ENCODE measurements around the gene SATL1.
"Not testable (repeated sequence)": the region's sequence is repeated elsewhere in the genome, so short reads cannot be mapped to it uniquely, and the experiment has no call there.

DNA sequence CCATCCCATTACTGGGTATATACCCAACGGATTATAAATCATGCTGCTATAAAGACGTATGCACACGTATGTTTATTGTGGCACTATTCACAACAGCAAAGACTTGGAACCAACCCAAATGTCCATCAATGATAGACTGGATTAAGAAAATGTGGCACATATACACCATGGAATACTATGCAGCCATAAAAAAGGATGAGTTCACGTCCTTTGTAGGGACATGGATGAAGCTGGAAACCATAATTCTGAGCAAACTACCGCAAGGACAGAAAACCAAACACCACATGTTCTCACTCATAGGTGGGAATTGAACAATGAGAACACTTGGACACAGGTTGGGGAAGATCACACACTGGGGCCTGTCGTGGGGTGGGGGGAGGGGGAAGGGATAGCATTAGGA, 41.7 kb upstream of the SATL1 start:
- not testable (repeated sequence) for TF ChIP-seq EZH2 (IDR thresholded peaks at IDR 0.05; ENCODE audit: insufficient read depth, poor library complexity, severe bottlenecking); EZH2phosphoT487 (IDR thresholded peaks at IDR 0.05; ENCODE audit: insufficient read depth, low read depth)
